ENCODE data around the gene TSPAN31.

- TF ChIP-seq, protein P1, sequence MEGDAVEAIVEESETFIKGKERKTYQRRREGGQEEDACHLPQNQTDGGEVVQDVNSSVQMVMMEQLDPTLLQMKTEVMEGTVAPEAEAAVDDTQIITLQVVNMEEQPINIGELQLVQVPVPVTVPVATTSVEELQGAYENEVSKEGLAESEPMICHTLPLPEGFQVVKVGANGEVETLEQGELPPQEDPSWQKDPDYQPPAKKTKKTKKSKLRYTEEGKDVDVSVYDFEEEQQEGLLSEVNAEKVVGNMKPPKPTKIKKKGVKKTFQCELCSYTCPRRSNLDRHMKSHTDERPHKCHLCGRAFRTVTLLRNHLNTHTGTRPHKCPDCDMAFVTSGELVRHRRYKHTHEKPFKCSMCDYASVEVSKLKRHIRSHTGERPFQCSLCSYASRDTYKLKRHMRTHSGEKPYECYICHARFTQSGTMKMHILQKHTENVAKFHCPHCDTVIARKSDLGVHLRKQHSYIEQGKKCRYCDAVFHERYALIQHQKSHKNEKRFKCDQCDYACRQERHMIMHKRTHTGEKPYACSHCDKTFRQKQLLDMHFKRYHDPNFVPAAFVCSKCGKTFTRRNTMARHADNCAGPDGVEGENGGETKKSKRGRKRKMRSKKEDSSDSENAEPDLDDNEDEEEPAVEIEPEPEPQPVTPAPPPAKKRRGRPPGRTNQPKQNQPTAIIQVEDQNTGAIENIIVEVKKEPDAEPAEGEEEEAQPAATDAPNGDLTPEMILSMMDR (IDR thresholded peaks at IDR 0.05; ENCODE audit: low read length): no peak
- no peak for TF ChIP-seq EZH2 (IDR thresholded peaks at IDR 0.05; ENCODE audit: borderline replicate concordance, low read length)
Observed at GRCh38 chr12:57793920-57794319, 49.1 kb downstream of the TSPAN31 start.
